ENCODE results near the gene FICD.

DNA sequence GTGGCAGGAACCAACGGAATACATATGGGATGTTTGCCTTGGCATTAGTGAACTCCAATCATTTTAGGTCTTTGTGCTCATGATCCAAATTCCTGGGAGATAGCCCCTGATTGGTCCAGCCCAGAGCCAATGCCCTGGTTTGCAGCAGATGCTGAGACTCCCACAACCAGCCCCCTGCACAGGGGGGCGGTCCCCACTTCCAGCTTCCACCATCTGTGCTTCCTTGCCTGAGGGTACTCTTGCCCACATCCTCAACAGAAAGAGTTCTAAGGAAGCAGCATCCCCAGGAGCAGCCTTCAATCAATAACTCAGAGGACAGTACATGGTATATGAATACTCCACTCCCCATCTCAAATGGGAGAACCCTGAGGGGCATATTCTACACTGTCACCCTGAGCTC is 39.7 kb upstream of the FICD start:
- TF ChIP-seq, protein P1, sequence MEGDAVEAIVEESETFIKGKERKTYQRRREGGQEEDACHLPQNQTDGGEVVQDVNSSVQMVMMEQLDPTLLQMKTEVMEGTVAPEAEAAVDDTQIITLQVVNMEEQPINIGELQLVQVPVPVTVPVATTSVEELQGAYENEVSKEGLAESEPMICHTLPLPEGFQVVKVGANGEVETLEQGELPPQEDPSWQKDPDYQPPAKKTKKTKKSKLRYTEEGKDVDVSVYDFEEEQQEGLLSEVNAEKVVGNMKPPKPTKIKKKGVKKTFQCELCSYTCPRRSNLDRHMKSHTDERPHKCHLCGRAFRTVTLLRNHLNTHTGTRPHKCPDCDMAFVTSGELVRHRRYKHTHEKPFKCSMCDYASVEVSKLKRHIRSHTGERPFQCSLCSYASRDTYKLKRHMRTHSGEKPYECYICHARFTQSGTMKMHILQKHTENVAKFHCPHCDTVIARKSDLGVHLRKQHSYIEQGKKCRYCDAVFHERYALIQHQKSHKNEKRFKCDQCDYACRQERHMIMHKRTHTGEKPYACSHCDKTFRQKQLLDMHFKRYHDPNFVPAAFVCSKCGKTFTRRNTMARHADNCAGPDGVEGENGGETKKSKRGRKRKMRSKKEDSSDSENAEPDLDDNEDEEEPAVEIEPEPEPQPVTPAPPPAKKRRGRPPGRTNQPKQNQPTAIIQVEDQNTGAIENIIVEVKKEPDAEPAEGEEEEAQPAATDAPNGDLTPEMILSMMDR (IDR thresholded peaks at IDR 0.05; ENCODE audit: low read depth, low read length, poor library complexity, severe bottlenecking) = no peak
- no peak for TF ChIP-seq EZH2phosphoT487 (IDR thresholded peaks at IDR 0.05; ENCODE audit: borderline replicate concordance, low read length)

Measured in DOHH2 (cell line).